Stimulated activated naive CD8-positive, alpha-beta T cell treated with anti-CD3 and anti-CD28 coated beads, Interleukin-15, amount 100 ng/mL, for 72 hours (primary cell): Measurements from ENCODE around the gene RFX5.

Experiments
- ATAC-seq: fragments of 150-1000 bp; cut with Tn5 transposase; 2 replicates; pipeline ENCODE4 v1.10.0; 2021; ENCODE audit warnings: mild to moderate bottlenecking, moderate library complexity
- DNase-seq, 2 donors: peaks; one replicate each; pipeline ENCODE4 v3.0.0; 2021 to 2022
- H3K27ac Mint-ChIP-seq, 2 donors: one replicate each; pipeline ENCODE4 v1.8.0; 2022; ENCODE audit warnings: mild to moderate bottlenecking in 2 of 2, mixed read lengths in 2 of 2, moderate library complexity in 2 of 2
- H3K27me3 Mint-ChIP-seq: one replicate; pipeline ENCODE4 v1.8.0; 2022; ENCODE audit warnings: mixed read lengths
- H3K4me1 Mint-ChIP-seq: one replicate; pipeline ENCODE4 v1.8.0; 2022; ENCODE audit warnings: mild to moderate bottlenecking, mixed read lengths
- H3K4me3 Mint-ChIP-seq, 2 donors: one replicate each; pipeline ENCODE4 v1.8.0; 2022; ENCODE audit warnings: mild to moderate bottlenecking in 2 of 2, mixed read lengths in 2 of 2, moderate library complexity in 1 of 2
- H3K9me3 Mint-ChIP-seq, 2 donors: one replicate each; pipeline ENCODE4 v1.8.0; 2022; ENCODE audit warnings: mixed read lengths in 2 of 2

Gene RFX5

DNA sequence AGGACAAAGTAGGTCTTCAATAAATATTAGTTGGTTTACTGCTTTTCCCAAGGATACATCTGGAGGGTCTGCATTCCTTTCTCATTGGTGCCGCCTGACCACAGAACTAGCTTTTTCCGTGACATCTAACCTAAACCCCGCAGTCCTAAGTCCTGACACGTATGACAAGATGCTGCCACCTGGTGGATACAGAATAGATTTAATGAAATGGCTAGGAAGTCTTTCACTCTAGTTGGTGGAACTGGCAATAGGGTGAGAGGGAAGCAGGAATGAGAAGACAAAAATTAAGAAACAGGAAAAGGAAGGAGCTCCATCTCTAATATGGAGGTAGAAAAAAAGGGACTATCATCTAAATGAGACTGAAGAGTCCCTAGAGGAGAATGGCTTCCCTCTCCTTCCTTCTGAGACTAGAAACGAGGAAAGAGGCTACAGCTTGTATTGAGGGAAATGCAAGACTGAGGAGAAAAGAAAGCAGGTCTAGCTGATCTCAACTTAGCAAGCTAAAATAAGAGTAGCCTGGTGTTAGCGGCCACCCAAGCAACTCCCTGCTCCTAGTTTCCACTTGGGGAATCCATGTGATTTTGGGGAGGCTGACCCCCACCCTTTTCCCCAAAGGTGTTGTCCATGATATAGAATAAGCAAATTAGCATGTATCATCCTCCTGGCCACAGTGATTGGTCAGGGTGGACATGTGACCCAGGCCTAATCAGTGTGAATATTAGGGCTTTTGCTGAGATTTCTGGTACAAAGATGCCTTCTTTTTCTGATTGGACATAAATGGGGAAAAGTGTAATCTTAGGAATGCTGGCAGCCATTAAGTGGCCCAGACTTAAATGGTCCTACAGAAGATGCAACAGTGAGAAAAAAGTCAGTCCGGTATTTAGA lies 5.9 kb downstream of the RFX5 start:
- no peak overlapping the region for H3K27ac Mint-ChIP-seq
- ATAC-seq: peak; percentile 90

DNA sequence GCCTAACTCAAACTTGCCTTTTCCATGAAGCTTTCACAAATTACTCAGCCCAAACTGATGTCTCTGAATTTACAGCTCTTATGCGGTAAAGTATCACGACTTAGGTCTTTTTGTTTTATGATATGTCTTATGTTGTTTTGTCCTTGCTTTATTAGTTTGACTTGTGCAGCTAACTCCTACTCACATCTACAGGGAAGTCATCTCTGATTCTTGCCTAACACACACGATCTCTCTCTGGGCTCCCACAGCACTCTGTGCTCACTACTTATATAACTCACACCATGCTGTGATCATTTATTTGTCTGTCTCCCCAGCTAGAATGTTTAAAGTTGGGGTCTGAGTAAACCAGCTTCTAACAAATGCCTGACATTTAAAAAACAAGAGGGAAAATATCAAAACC lies 10.5 kb downstream of the RFX5 start:
- Mint-ChIP-seq H3K4me1 (peaks cover 6% of the 10 kb centered on the region), H3K27me3 (no peaks in the 10 kb centered on the region), H3K27ac (no peak overlapping the region), H3K4me3 (no peak overlapping the region), H3K9me3 (no peaks in the 10 kb centered on the region)
- DNase-seq (no peak), ATAC-seq (no peak)

More for the DNA sequence above, 5.9 kb downstream of the RFX5 start:
- Mint-ChIP-seq H3K4me1 (peaks cover 46% of the 10 kb centered on the region), H3K9me3 (no peaks in the 10 kb centered on the region), H3K4me3 (no peak overlapping the region), H3K27me3 (no peaks in the 10 kb centered on the region)
- peak; percentile 46 to 48 for DNase-seq

DNA sequence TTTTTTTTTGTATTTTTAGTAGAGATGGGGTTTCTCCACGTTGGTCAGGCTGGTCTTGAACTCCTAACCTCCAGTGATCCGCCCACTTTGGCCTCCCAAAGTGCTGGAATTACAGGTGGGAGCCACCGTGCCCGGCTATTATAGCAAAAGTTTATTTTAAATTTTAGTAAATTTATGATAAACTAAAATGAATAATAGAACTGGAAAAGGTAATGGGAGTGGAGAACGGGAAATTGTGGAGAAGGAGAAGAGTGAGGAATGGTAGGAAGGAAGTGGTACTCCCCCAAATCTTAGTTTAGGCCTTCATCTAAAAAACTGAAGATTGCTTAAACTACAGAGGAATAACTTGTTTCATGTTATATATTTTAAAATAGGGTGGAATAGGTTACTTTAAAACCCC lies 12.2 kb downstream of the RFX5 start:
- Mint-ChIP-seq H3K9me3 (no peaks in the 10 kb centered on the region), H3K4me3 (no peak overlapping the region), H3K4me1 (no peaks in the 10 kb centered on the region), H3K27me3 (no peaks in the 10 kb centered on the region), H3K27ac (no peak overlapping the region)
- DNase-seq (no peak), ATAC-seq (no peak)

DNA sequence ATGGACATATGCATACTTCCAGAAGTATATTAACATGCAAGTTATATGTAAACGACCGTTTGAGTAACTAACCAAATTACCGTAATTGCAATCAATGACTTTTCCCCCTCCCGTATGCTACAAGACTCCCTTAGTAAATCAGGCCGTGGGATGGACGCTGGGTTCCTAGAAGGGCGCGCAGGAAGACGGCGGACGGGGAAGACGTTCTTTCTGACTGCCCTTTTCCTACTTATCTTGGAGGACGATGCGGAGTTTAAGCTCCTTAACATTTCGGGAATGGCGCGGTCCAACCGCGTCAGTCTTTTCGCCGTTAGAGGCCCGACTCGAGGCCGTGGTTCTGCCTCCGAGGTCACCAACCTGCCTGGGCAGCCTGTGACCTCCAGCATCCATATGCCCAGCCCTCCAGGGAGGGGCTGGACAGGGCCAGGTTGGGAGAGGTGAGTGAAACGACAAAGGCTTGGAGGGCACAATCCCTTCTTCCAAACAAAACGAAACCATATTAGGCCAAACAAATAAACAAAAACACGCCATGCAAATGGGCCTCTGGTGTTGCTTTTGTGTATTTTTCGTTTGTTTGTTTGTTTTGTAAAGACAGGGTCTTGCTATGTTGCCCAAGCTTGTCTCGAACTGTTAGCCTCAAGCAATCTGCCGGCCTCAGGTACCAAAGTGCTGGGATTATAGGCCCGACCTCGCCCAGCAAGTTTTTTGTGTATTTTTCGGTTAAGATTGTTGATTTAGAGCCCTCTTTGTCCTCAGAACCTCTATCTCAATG lies 19.0 kb downstream of the RFX5 start:
- Mint-ChIP-seq H3K4me3 (peak overlapping the region; percentile 91 to 96), H3K27me3 (no peaks in the 10 kb centered on the region), H3K27ac (peak overlapping the region; percentile 66 to 100), H3K9me3 (no peaks in the 10 kb centered on the region), H3K4me1 (peaks cover 34% of the 10 kb centered on the region)
- ATAC-seq (peak; percentile 21), DNase-seq (no peak)

DNA sequence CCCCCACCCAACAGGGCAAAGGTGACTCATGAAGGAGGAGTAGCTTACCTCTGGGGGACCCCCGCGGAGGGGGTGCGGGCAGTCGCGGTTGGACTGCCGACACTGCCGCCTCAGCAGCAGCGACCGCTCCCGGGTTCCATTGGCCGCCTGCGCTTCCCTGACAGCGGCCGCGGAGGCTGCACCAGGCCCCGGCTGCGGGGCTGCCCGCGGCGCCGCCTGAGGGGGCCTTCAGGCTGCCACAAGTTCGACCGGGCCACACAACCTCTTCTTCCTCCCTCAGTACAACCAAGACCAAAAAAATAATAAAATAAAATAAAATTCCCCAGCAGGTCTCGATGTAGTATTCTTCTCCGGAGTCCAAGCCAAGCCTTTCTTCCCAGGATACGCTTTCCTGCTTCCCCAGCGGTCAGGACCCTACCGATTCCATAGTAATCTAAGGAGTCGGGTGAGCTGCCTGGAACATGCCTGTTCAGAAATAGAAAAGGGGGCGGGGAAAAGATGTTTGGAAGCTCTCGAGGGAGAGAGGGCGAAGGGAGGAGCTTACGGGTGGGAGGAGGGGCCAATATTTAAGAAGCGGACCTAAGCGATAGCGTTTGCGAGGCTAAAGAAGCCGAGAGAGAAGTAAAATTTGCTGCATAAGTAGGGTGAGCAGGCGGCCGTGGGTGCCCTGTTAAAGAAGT lies 19.7 kb downstream of the RFX5 start, which contains the start of gene PI4KB:
TSS of gene PI4KB (minus strand) at position 194 of the 680 bp plus-strand sequence. CDS start 10,935 bp downstream, outside the sequence.
- H3K4me1 Mint-ChIP-seq: peaks cover 39% of the 10 kb centered on the region
- peak within 1 kb of the TSS; percentile 100 for H3K27ac Mint-ChIP-seq
- H3K27me3 Mint-ChIP-seq: no peaks in the 10 kb centered on the region
- peak; percentile 94 for ATAC-seq
- no peaks in the 10 kb centered on the region for H3K9me3 Mint-ChIP-seq
- H3K4me3 Mint-ChIP-seq: peak within 1 kb of the TSS; percentile 91 to 96
- peak; percentile 90 to 91 for DNase-seq

DNA sequence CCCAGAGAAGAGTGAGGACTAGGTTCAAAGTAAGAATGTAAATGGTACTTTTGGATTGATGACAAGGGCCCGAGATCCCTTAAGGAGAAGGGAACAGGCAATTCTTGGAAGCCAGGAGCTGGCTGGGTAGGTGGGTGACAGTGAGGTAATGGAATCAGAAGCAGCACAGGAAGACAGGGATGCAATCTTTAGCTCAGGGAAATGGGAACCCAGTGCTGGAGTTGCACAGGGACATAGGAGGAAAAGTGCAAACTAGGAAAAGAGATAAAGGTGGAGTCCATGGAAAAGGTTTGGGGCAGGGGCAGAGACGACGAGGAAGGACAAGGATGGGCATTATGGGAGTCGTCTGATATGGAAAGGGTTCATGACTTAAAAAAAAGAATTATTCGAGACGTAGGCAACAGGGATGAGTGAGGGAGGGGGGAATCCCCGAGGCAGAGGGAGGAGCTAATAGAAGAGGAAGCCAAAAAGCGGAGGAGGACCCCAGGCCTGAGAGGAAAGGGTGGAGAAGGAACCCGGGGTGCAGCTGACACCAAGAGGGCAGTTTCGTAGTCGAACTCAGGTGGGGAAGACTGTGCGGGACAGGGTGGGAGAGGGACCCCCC lies 20.3 kb downstream of the RFX5 start:
- H3K4me3 Mint-ChIP-seq: peak overlapping the region; percentile 91 to 96
- H3K27ac Mint-ChIP-seq: peak overlapping the region; percentile 100
- H3K27me3 Mint-ChIP-seq: no peaks in the 10 kb centered on the region
- no peaks in the 10 kb centered on the region for H3K9me3 Mint-ChIP-seq
- ATAC-seq: peak; percentile 77
- DNase-seq: peak in 1 of 2 donors; percentile 68
- peaks cover 45% of the 10 kb centered on the region for H3K4me1 Mint-ChIP-seq

DNA sequence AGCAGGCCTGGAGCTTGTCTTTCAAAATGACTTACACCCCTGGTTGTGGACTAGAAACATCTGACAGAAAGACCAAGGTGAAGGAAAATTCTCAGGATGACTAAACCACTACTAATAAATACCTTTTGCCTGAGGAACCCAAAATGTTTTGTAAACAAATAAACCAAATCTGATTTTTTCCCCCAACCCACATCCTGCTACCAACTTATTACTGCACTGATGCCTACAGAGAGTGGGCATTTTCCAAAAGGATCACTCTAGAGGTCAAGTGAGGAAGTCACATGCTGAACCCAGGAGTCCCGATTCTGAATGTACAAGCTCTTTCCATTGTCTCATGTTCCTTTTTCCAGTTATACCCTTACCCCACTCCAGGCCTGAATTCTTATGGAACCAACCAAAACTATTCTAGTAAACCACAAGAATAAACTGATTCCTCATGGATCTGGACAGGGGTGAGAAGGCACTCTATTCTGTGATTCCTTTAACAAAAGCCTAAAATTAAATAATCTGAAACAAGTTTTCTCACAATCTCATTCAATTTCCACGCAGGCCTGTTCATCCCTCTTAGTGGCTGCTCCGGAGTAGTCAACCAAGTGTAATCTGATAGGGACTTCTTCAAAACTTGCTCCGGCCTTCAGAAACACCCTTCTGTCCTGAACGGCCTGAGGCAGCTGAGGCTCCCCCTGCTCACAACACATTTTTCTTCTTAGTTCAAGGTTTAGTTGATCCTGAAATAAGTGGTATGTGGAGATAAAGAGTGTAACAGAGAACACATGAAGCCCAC lies 21.2 kb downstream of the RFX5 start:
- peaks cover 48% of the 10 kb centered on the region for H3K4me1 Mint-ChIP-seq
- ATAC-seq (no peak), DNase-seq (no peak)
- H3K4me3 Mint-ChIP-seq: peak overlapping the region; percentile 91 to 96
- no peaks in the 10 kb centered on the region for H3K9me3 Mint-ChIP-seq
- no peaks in the 10 kb centered on the region for H3K27me3 Mint-ChIP-seq
- H3K27ac Mint-ChIP-seq: peak overlapping the region; percentile 100

DNA sequence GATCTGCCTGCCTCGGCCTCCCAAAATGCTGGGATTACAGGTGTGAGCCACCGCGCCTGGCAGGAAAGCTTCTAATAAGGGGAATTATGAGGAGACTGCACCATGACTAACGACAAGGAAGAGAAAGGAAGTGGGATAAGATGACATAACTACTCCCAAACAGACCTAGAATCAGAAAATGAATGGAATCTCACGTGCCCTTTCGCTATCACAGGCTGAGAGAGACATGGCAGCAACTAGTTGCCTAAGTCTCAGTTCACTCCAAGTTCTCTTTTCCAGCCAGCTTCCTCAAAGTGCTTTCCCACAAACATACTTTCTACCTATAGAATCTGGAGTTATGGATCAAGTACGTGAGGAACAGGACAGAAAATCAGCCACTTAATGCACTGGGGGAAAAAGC lies 21.8 kb downstream of the RFX5 start:
- Mint-ChIP-seq H3K4me3 (peak overlapping the region in 1 of 2 donors; percentile 91), H3K27me3 (no peaks in the 10 kb centered on the region), H3K9me3 (no peaks in the 10 kb centered on the region)

DNA sequence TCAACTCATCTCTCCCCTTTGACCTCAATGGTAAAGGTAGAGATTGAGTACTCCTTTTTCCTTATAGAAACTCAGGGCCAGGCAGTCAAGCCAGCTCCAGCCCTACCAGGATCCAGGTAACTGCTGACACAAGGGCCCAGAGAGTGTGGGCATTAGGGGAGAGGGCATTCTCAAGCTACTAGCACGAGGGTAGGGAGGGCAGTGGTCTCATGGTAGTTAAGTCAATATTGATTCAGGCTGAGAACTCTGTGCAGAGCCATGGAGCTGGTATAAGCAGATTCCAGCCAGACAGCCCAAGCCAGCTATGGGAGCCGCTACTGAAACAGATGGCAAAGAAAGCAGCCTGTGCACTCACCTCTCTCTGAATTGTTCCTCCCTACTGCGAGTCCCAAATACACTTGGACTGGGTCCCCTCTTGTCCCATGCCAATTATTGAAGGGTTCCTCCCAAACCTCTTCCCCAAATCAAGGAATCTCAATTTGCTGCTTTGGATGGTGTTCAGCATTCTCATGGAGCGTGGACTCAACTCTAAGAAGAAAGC lies 22.6 kb downstream of the RFX5 start:
- Mint-ChIP-seq H3K9me3 (no peaks in the 10 kb centered on the region), H3K27ac (no peak overlapping the region), H3K4me3 (no peak overlapping the region), H3K27me3 (no peaks in the 10 kb centered on the region), H3K4me1 (peaks cover 48% of the 10 kb centered on the region)
- DNase-seq (no peak), ATAC-seq (no peak)

More for the DNA sequence above, 21.8 kb downstream of the RFX5 start:
- Mint-ChIP-seq H3K27ac (no peak overlapping the region), H3K4me1 (peaks cover 48% of the 10 kb centered on the region)
- no peak for DNase-seq
- no peak for ATAC-seq

DNA sequence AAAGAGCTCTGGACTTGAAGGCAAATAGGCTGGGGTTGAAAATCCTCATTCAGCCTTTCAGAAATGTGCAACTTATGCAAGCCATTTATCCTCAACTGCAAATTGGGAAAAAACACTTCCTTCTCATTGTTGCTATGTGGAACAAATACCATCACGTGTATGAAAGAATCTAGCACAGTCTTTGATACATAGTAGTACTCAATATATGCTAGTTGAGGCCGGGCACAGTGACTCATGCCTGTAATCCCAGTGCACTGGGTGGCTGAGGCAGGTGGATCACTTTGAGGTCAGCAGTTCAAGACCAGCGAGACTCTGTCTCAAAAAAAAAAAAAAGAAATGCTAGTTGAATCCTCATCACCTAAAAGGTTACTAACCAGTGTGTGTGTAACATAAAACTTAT lies 28.1 kb downstream of the RFX5 start:
- no peak overlapping the region for H3K4me3 Mint-ChIP-seq
- H3K9me3 Mint-ChIP-seq: no peaks in the 10 kb centered on the region
- no peak overlapping the region for H3K27ac Mint-ChIP-seq
- no peak for ATAC-seq
- no peaks in the 10 kb centered on the region for H3K27me3 Mint-ChIP-seq
- DNase-seq: no peak
- peaks cover 26% of the 10 kb centered on the region for H3K4me1 Mint-ChIP-seq

DNA sequence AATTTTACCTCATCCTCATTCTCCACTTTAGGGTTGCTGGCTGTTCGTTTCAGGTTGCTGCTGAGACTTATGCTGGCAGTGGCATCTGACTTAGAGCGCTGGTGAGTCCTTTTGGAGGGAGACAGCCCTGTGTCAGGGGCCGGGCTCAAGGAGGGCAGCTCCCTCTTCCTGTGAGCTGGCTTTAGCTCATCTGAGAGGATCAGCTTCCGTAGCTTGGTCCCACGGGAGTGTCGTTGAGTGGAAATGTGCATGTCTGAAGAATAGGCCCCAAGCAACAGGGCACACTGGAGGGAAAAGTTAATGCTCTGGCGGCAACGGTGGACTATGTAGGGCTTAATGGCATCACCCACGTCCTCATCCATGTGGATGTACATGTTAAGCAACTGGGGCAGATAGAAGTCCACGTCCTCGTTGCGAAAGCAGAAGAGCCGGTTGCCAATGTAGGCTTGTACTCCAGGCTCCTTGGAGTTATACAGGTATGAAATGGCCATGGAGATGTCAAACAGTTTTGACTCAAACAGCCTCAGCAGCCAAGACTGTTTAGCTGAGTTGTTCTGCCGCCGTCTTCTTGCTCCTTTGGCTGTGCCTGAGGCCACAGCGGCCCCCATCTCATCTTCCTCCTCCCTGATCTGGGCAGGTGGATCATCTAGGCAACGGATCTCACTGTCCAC lies 31.4 kb downstream of the RFX5 start:
- Mint-ChIP-seq H3K27ac (peak overlapping the region in 1 of 2 donors; percentile 77), H3K9me3 (no peaks in the 10 kb centered on the region), H3K4me1 (peaks cover 44% of the 10 kb centered on the region), H3K4me3 (no peak overlapping the region), H3K27me3 (no peaks in the 10 kb centered on the region)
- DNase-seq (no peak), ATAC-seq (no peak)

DNA sequence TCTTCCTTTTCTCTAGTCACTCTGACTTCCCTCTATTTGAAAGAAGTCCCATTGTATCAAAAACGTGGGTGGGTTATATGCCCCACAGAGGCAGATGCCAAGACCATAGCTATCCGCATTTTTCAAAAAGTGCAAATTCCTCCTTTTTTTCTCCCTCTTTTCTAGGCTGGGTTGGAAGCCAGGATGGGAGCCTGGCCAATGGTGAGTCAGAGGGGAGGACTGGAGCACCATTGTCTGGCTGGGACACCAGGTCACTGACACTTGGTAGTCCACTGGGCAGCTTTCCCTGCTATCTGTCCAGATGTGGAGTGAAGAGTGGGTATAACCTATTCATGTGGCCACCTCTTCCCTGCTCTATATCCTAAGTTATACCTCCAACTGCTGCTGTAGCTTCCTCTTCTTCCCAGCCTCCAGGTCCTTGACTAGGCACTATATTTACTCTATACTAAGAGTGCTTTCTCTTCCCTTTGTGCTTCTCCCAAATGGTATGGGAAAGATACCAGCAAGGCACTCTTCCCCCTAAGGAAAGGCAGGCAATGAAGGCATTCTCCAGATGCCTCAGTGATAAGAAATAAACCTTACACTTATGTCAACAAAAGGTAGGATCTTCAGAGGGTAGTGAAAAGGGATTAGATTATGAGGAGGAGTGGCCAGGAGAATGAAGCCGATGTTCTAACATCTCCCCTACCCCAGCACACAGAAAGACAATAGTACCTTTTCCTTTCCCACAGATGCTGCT lies 32.7 kb downstream of the RFX5 start:
- peaks cover 50% of the 10 kb centered on the region for H3K4me1 Mint-ChIP-seq
- H3K4me3 Mint-ChIP-seq: no peak overlapping the region
- ATAC-seq: no peak
- no peaks in the 10 kb centered on the region for H3K9me3 Mint-ChIP-seq
- DNase-seq: no peak
- H3K27ac Mint-ChIP-seq: peak overlapping the region in 1 of 2 donors; percentile 80
- no peaks in the 10 kb centered on the region for H3K27me3 Mint-ChIP-seq

DNA sequence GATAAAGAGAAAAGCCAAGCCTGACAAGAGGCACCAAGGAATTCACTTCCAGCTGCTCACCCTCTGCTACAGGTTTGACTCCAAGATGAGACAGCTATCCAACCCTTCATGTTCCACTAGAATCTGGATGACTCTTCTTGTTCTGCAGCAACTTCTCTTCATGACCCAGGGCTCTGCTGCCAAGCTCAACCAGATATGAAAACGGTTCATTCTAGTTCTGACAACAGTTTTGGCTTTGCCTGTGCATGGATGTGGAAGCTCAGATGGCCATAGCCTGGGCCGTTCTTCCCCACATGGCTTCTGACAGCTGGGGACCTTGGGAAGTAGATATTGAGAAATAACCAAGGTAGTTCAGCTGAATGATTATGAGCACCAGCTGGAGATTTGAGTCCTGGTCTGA lies 33.6 kb downstream of the RFX5 start:
- peak overlapping the region in 1 of 2 donors; percentile 48 for H3K27ac Mint-ChIP-seq
- peaks cover 50% of the 10 kb centered on the region for H3K4me1 Mint-ChIP-seq
- ATAC-seq (no peak), DNase-seq (no peak)
- no peaks in the 10 kb centered on the region for H3K9me3 Mint-ChIP-seq
- H3K4me3 Mint-ChIP-seq: no peak overlapping the region
- no peaks in the 10 kb centered on the region for H3K27me3 Mint-ChIP-seq
